C4-2B (cell line): Measurements from ENCODE around the gene RNF227.

Source experiments
- ZFX ChIP-seq: fragments of 450-650 bp; IDR thresholded peaks from 2 replicates; pipeline ENCODE4 v1.6.1; 2017
- TF ChIP-seq, protein P1 (sequence below): fragments of 450-650 bp; conservative IDR thresholded peaks from 2 replicates; pipeline ENCODE4 v1.5.1; 2017; ENCODE audit warnings: mild to moderate bottlenecking

DNA sequence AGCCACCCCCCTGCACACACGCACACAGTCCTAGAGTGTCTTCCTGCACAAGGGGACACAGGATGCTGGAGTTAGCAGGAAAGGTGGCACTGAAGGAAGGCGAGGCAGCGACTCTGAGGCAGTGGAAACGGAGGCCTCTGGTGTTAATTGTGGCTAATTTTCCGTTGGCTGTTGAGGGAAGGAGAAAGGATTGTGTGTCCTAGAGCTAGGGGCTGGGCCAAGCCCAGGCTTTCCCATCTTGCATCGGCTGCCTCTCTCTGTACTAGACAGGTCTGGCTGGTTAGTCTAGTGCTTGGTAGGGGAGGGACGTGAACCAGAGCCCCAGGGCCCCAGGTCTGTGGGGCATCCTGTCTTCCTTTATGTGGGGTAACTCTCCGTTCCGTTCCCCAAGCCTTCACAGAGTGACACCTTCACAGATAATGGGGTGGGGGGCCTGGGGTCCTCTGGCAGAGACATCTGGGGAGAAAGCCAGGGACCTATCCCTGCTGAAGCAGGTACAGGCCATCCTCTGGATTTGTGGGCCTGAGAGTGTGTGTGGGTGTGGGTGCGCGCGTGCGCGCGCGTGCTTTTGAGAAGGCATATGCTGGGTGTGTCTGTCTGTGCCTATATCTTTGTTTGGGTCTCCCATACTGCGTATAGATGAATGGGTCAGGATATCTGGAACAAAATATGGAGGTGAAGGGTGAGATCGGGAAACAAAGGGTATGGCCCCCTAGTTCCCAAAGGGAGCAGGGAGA, 27.7 kb downstream of the RNF227 start, which contains the start of gene CHD3:
- TF ChIP-seq, protein P1, sequence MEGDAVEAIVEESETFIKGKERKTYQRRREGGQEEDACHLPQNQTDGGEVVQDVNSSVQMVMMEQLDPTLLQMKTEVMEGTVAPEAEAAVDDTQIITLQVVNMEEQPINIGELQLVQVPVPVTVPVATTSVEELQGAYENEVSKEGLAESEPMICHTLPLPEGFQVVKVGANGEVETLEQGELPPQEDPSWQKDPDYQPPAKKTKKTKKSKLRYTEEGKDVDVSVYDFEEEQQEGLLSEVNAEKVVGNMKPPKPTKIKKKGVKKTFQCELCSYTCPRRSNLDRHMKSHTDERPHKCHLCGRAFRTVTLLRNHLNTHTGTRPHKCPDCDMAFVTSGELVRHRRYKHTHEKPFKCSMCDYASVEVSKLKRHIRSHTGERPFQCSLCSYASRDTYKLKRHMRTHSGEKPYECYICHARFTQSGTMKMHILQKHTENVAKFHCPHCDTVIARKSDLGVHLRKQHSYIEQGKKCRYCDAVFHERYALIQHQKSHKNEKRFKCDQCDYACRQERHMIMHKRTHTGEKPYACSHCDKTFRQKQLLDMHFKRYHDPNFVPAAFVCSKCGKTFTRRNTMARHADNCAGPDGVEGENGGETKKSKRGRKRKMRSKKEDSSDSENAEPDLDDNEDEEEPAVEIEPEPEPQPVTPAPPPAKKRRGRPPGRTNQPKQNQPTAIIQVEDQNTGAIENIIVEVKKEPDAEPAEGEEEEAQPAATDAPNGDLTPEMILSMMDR, result no peak
- peak; percentile 31; the same call in 1 of the 2 replicates for TF ChIP-seq ZFX
